B cell (primary cell): Measurements from ENCODE around the gene NOS1AP. TPM values are rescaled to one million over a fixed set of nuclear protein-coding genes. Genes with fewer than 3 reads are reported as not detected.

Source experiments
- ATAC-seq: fragments of 200-7000 bp; cut with Tn5 transposase; one replicate; pipeline ENCODE4 v1.10.0; 2021; ENCODE audit warnings: low read depth, mild to moderate bottlenecking, moderate number of reproducible peaks, moderate library complexity
- CTCF ChIA-PET: fragments of 350-600 bp; sonication (Branson Sonifier 250); formaldehyde crosslinking; loops from one replicate; lab custom pipeline; 2021; ENCODE audit warnings: antibody characterized with exemption, inconsistent platforms; lab: Charles Lee
- POLR2A ChIA-PET: fragments of 350-600 bp; sonication (Branson Sonifier 250); formaldehyde crosslinking; loops from one replicate; lab custom pipeline; 2021; ENCODE audit warnings: antibody characterized with exemption; lab: Charles Lee
- DNase-seq: peaks from one replicate; pipeline ENCODE4 v3.0.0; 2013
- H2AFZ ChIP-seq: 2 replicates; pipeline ENCODE4 v1.6.1; 2012; ENCODE audit warnings: mild to moderate bottlenecking, low read depth, low read length; ENCODE audit not compliant: insufficient read depth, poor library complexity, severe bottlenecking
- H3K27ac ChIP-seq, 2 donors: 1 replicate in 1 of 2; 2 replicates in 1 of 2; pipeline ENCODE4 v1.5.1; 2012 to 2013; ENCODE audit warnings: low read length in 2 of 2, mild to moderate bottlenecking in 2 of 2, moderate library complexity in 1 of 2
- H3K27me3 ChIP-seq, 4 experiments: fragments of 200-600 bp in 1 of 4; sonication (generic) in 1 of 4; replicated peaks in 1 of 4; 1 replicate in 2 of 4; 2 replicates in 2 of 4; pipeline versions ENCODE4 v1.6.1 to v1.7.0; 2013 to 2016; ENCODE audit warnings: low read length in 3 of 4, mild to moderate bottlenecking in 2 of 4, mixed read lengths in 1 of 4, moderate library complexity in 1 of 4; ENCODE audit not compliant: insufficient read depth in 4 of 4, control insufficient read depth in 3 of 4; ENCODE audit errors: control extremely low read depth in 1 of 4
- H3K36me3 ChIP-seq, 2 experiments: replicated peaks in 1 of 2; 1 replicate in 1 of 2; 2 replicates in 1 of 2; pipeline versions ENCODE4 v1.6.1 to v1.7.1; 2013; ENCODE audit warnings: low read length in 1 of 2; ENCODE audit not compliant: insufficient read depth in 2 of 2, control insufficient read depth in 1 of 2; ENCODE audit errors: control extremely low read depth in 1 of 2, extremely low read depth in 1 of 2
- H3K4me1 ChIP-seq, 2 donors: fragments of 200-600 bp in 1 of 2; sonication (generic) in 1 of 2; 1 replicate in 1 of 2; 2 replicates in 1 of 2; pipeline versions ENCODE4 v1.5.1 to v1.6.1; 2013 to 2017; ENCODE audit warnings: low read length in 2 of 2; ENCODE audit not compliant: control insufficient read depth in 2 of 2, insufficient read depth in 2 of 2
- H3K4me2 ChIP-seq: replicated peaks from 2 replicates; pipeline ENCODE3; 2012; ENCODE audit warnings: mild to moderate bottlenecking, low read depth, low read length; ENCODE audit not compliant: poor library complexity, severe bottlenecking
- H3K4me3 ChIP-seq, 5 experiments: fragments of 200-600 bp in 1 of 5; sonication (generic) in 1 of 5; 1 replicate in 3 of 5; 2 replicates in 2 of 5; pipeline versions ENCODE4 v1.5.1 to v1.7.0; 2011 to 2016; ENCODE audit warnings: low read length in 4 of 5, mild to moderate bottlenecking in 4 of 5, low read depth in 2 of 5, control low read depth in 1 of 5, moderate library complexity in 1 of 5; ENCODE audit not compliant: insufficient read depth in 1 of 5; ENCODE audit errors: control extremely low read depth in 1 of 5, extremely low read depth in 1 of 5
- H3K79me2 ChIP-seq: fragments of 200-600 bp; sonication (generic); one replicate; pipeline ENCODE4 v1.6.0; 2016; ENCODE audit warnings: low read length; ENCODE audit not compliant: control insufficient read depth, insufficient read depth
- H3K9ac ChIP-seq: fragments of 200-600 bp; sonication (generic); 2 replicates; pipeline ENCODE4 v1.6.1; 2017; ENCODE audit warnings: mild to moderate bottlenecking, low read length, moderate library complexity
- H3K9me3 ChIP-seq, 3 donors: one replicate each; pipeline versions ENCODE4 v1.6.1 to v1.7.1; 2013; ENCODE audit warnings: low read length in 2 of 3; ENCODE audit not compliant: control insufficient read depth in 2 of 3, insufficient read depth in 1 of 3; ENCODE audit errors: control extremely low read depth in 1 of 3
- H4K20me1 ChIP-seq: 2 replicates; pipeline ENCODE4 v1.6.0; 2012; ENCODE audit warnings: mild to moderate bottlenecking, low read length; ENCODE audit not compliant: insufficient read depth, control insufficient read depth, poor library complexity, severe bottlenecking
- H3K27ac Mint-ChIP-seq: one replicate; pipeline ENCODE4 v1.8.0; 2021; ENCODE audit warnings: mixed read lengths
- H3K27me3 Mint-ChIP-seq: one replicate; pipeline ENCODE4 v1.8.0; 2021; ENCODE audit warnings: mixed read lengths
- H3K4me1 Mint-ChIP-seq: one replicate; pipeline ENCODE4 v1.8.0; 2021; ENCODE audit warnings: mixed read lengths
- H3K4me3 Mint-ChIP-seq: one replicate; pipeline ENCODE4 v1.8.0; 2021; ENCODE audit warnings: mixed read lengths
- H3K9me3 Mint-ChIP-seq: one replicate; pipeline ENCODE4 v1.8.0; 2022; ENCODE audit warnings: mixed read lengths; ENCODE audit not compliant: insufficient read depth
- CTCF ChIP-seq: fragments of 200-600 bp; IDR thresholded peaks from one replicate; pipeline ENCODE4 v1.8.0; 2022; ENCODE audit warnings: antibody characterized with exemption, mild to moderate bottlenecking
- EZH2 ChIP-seq: IDR thresholded peaks from 2 replicates; pipeline ENCODE4 v1.6.1; 2012; ENCODE audit warnings: borderline replicate concordance, low read depth, mild to moderate bottlenecking, moderate library complexity, low read length; ENCODE audit not compliant: insufficient read depth, poor library complexity, severe bottlenecking
- WGBS: methylation state at CpG from one replicate; pipeline ENCODE4 v1.1.5; 2013; ENCODE audit warnings: missing lambda C conversion rate; ENCODE audit not compliant: insufficient coverage; 5-methylcytosine and 5-hydroxymethylcytosine counted together
- intact Hi-C: fragments of 100-400 bp; cut with micrococcal nuclease; formaldehyde crosslinking; loops from one replicate; pipeline ENCODE4 v1.10.0; 2022
- polyA plus RNA-seq: library from polyadenylated mRNA; depleted of rRNA; stranded (reverse); fragments of >200 nt; gene quantifications from 2 replicates; pipeline ENCODE4 v1.2.3, GENCODE V29; 2012
- total RNA-seq, 2 donors: library from RNA; stranded (reverse); fragments of 120-200 nt in 1 of 2; gene quantifications; 1 replicate in 1 of 2; 2 replicates in 1 of 2; pipeline versions ENCODE4 v1.2.3 to v1.2.4, GENCODE V29; 2013 to 2022

Gene NOS1AP
- total and polyA plus RNA-seq, 2 donors (not counting 1 experiment from before 2014, with no cell fraction given) = 0.32 TPM; not detected in 1

DNA sequence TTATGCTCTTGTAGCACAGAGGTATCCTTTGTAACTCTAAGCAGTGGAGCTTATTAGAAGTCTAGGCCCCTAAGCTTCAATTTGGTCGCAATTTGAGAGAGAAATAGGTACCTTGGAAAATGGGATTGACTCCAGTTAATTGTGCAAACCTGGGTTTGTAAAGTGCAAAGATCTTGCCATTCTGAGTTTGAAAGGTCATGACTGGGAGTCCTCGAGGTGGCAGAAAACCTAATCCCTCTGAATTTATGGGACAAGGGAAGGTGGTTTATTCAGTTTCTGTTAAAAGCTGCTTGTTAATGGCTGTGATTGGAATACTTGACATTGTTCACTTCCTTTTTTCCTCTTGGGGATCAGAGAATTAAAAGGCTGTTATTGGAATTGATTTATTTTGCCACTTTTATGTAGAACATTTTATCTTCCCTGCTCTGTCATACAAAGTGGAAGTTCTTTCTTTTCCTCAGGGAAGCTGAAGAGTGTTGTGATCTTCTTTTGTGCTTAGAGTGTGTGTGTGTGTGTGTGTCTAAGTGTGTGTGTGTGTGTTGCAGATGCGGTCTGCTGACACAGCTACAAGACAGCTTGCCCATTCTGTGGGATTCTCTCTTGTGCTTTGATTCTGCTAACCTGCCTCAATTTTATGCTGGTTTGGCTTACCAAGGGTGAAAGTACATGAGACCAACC is 162.7 kb downstream of the NOS1AP start:
- Mint-ChIP-seq H3K27me3 (peaks cover 30% of the 10 kb centered on the region), H3K27ac (no peak overlapping the region), H3K4me1 (peaks cover 12% of the 10 kb centered on the region), H3K4me3 (no peak overlapping the region), H3K9me3 (no peaks in the 10 kb centered on the region)
- intact Hi-C loops = no loop called here
- no peak overlapping the region for H3K9ac ChIP-seq
- no peak overlapping the region for H3K4me3 ChIP-seq
- peaks cover 0 to 7% (median 4%) of the 10 kb centered on the region in 4 experiments for H3K27me3 ChIP-seq
- POLR2A ChIA-PET = no interaction called here
- CTCF ChIA-PET = no interaction called here
- H3K4me2 ChIP-seq = no peak overlapping the region
- H3K4me1 ChIP-seq = peaks cover 0 to 4% of the 10 kb centered on the region in 2 donors
- no peak for TF ChIP-seq CTCF
- TF ChIP-seq EZH2 = no peak
- ATAC-seq (no peak), DNase-seq (no peak)
- no peak overlapping the region for H3K27ac ChIP-seq
- no peaks in the 10 kb centered on the region for H3K79me2 ChIP-seq
- WGBS = 76% methylated on average over 3 of the region's 3 CpGs
- no peaks in the 10 kb centered on the region for H3K9me3 ChIP-seq
- no peaks in the 10 kb centered on the region for H3K36me3 ChIP-seq
- no peak overlapping the region for H2AFZ ChIP-seq
- H4K20me1 ChIP-seq = no peaks in the 10 kb centered on the region

- peaks cover 0 to 4% of the 10 kb centered on the region in 2 donors for H3K4me1 ChIP-seq
- no peaks in the 10 kb centered on the region for H4K20me1 ChIP-seq
- no peaks in the 10 kb centered on the region for H3K79me2 ChIP-seq
- Mint-ChIP-seq H3K27me3 (peaks cover 26% of the 10 kb centered on the region), H3K4me3 (no peak overlapping the region), H3K27ac (no peak overlapping the region), H3K4me1 (peaks cover 12% of the 10 kb centered on the region), H3K9me3 (no peaks in the 10 kb centered on the region)
- H3K27me3 ChIP-seq = peaks cover 0 to 7% (median 4%) of the 10 kb centered on the region in 4 experiments
- H3K36me3 ChIP-seq = no peaks in the 10 kb centered on the region
- ChIA-PET CTCF (no interaction called here), POLR2A (no interaction called here)
- H2AFZ ChIP-seq = no peak overlapping the region
- H3K4me2 ChIP-seq = no peak overlapping the region
- H3K4me3 ChIP-seq = no peak overlapping the region
- TF ChIP-seq CTCF (no peak), EZH2 (no peak)
- H3K27ac ChIP-seq = no peak overlapping the region
- H3K9ac ChIP-seq = no peak overlapping the region
- intact Hi-C loops = no loop called here
- H3K9me3 ChIP-seq = no peaks in the 10 kb centered on the region
- no peak for DNase-seq
- no CpG with 5 or more reads among the region's 1 CpG for WGBS
- ATAC-seq = no peak
These were observed 163.6 kb downstream of the NOS1AP start for GRCh38 chr1:162233066-162233465.
